Thyroid gland (tissue), 4 donors: Measurements from ENCODE around the gene GNG4. TPM values are rescaled to one million over a fixed set of nuclear protein-coding genes. Genes with fewer than 3 reads are reported as not detected.

Experiments used
- DNase-seq, 2 donors: peaks; one replicate each; pipeline ENCODE4 v3.0.0-alpha.2; 2019
- H3K27ac ChIP-seq, 3 donors: fragments of 200-600 bp; sonication (generic); 1 replicate in 2 of 3; 2 replicates in 1 of 3; pipeline ENCODE4 v1.5.1; 2016 to 2019; ENCODE audit warnings: mild to moderate bottlenecking in 1 of 3, moderate library complexity in 1 of 3
- H3K27me3 ChIP-seq: fragments of 200-600 bp; sonication (generic); one replicate; pipeline ENCODE4 v1.5.1; 2019
- H3K36me3 ChIP-seq, 2 donors: fragments of 200-600 bp; sonication (generic); one replicate each; pipeline ENCODE4 v1.5.1; 2016 to 2019
- H3K4me1 ChIP-seq, 2 donors: fragments of 200-600 bp; sonication (generic); one replicate each; pipeline ENCODE4 v1.5.1; 2017 to 2019
- H3K4me3 ChIP-seq, 3 donors: fragments of 200-600 bp; sonication (generic); replicated peaks in 1 of 3; 1 replicate in 2 of 3; 2 replicates in 1 of 3; pipeline ENCODE4 v1.5.1; 2016; ENCODE audit warnings: mild to moderate bottlenecking in 1 of 3
- H3K9me3 ChIP-seq: fragments of 200-600 bp; sonication (generic); one replicate; pipeline ENCODE4 v1.5.1; 2017
- POLR2A ChIP-seq, 2 donors: fragments of 450-650 bp; IDR thresholded peaks; one replicate each; pipeline ENCODE4 v1.6.1; 2017; ENCODE audit warnings: antibody characterized with exemption in 2 of 2, mild to moderate bottlenecking in 2 of 2, moderate library complexity in 1 of 2
- WGBS, 2 donors: methylation state at CpG; one replicate each; pipeline ENCODE4 v1.1.5; 2017; 5-methylcytosine and 5-hydroxymethylcytosine counted together
- intact Hi-C: fragments of 100-400 bp; cut with DNase I; formaldehyde crosslinking; loops from one replicate; pipeline ENCODE4 v1.15.1; 2023
- total RNA-seq, 4 donors: library from RNA; depleted of rRNA; stranded (reverse); fragments of >200 nt; gene quantifications; one replicate each; pipeline ENCODE4 v1.2.3, GENCODE V29; 2016
- TF ChIP-seq, protein P1 (sequence below), 6 experiments: fragments of 200-600 bp in 3 of 6; fragments of 450-650 bp in 3 of 6; sonication (generic) in 3 of 6; IDR thresholded peaks; one replicate each; pipeline ENCODE4 v1.5.1; 2016 to 2019; ENCODE audit warnings: antibody characterized with exemption in 6 of 6, mild to moderate bottlenecking in 2 of 6, inconsistent platforms in 1 of 6, moderate library complexity in 1 of 6

Gene GNG4
- total RNA-seq, 4 donors from 2014 or later = under 0.01 to 3.0 (median 0.13) TPM; not detected in 1

- no peaks in the 10 kb centered on the region for H3K9me3 ChIP-seq
- peaks cover 4 to 16% of the 10 kb centered on the region in 2 donors for H3K4me1 ChIP-seq
- no peaks in the 10 kb centered on the region for H3K27me3 ChIP-seq
- no peak overlapping the region for H3K27ac ChIP-seq
- no peaks in the 10 kb centered on the region for H3K36me3 ChIP-seq
- intact Hi-C loops = no loop called here
- WGBS, 2 donors = 88 to 90% methylated on average over 12 to 13 of the region's 13 CpGs
- no peak for TF ChIP-seq POLR2A (IDR thresholded peaks at IDR 0.05)
- TF ChIP-seq, protein P1, sequence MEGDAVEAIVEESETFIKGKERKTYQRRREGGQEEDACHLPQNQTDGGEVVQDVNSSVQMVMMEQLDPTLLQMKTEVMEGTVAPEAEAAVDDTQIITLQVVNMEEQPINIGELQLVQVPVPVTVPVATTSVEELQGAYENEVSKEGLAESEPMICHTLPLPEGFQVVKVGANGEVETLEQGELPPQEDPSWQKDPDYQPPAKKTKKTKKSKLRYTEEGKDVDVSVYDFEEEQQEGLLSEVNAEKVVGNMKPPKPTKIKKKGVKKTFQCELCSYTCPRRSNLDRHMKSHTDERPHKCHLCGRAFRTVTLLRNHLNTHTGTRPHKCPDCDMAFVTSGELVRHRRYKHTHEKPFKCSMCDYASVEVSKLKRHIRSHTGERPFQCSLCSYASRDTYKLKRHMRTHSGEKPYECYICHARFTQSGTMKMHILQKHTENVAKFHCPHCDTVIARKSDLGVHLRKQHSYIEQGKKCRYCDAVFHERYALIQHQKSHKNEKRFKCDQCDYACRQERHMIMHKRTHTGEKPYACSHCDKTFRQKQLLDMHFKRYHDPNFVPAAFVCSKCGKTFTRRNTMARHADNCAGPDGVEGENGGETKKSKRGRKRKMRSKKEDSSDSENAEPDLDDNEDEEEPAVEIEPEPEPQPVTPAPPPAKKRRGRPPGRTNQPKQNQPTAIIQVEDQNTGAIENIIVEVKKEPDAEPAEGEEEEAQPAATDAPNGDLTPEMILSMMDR (IDR thresholded peaks at IDR 0.05) = no peak
- H3K4me3 ChIP-seq = no peak overlapping the region
- no peak for DNase-seq
These were observed 4.8 kb downstream of the GNG4 start for GRCh38 chr1:235644693-235645305.

- intact Hi-C loops = no loop called here
- Histone ChIP-seq H3K9me3 (no peaks in the 10 kb centered on the region), H3K4me3 (no peak overlapping the region), H3K27ac (no peak overlapping the region), H3K4me1 (peaks cover 1 to 12% of the 10 kb centered on the region in 2 donors), H3K36me3 (no peaks in the 10 kb centered on the region), H3K27me3 (no peaks in the 10 kb centered on the region)
- WGBS, 2 donors = 91 to 93% methylated on average over 22 to 23 of the region's 23 CpGs
- no peak for DNase-seq
- TF ChIP-seq, protein P1 (IDR thresholded peaks at IDR 0.05) = no peak
- no peak for TF ChIP-seq POLR2A (IDR thresholded peaks at IDR 0.05)
These were observed 5.5 kb downstream of the GNG4 start for GRCh38 chr1:235643837-235644692.

- DNase-seq = no peak
- TF ChIP-seq, protein P1 (IDR thresholded peaks at IDR 0.05) = no peak
- TF ChIP-seq POLR2A (IDR thresholded peaks at IDR 0.05) = no peak
- H3K27ac ChIP-seq = no peak overlapping the region
- intact Hi-C loops = no loop called here
- H3K36me3 ChIP-seq = no peaks in the 10 kb centered on the region
- H3K4me1 ChIP-seq = peaks cover 0 to 1% of the 10 kb centered on the region in 2 donors
- H3K9me3 ChIP-seq = no peaks in the 10 kb centered on the region
- H3K27me3 ChIP-seq = no peaks in the 10 kb centered on the region
- no peak overlapping the region for H3K4me3 ChIP-seq
- WGBS, 2 donors = 64 to 76% methylated on average over 11 of the region's 11 CpGs
These were observed 6.6 kb downstream of the GNG4 start for GRCh38 chr1:235642943-235643371.

GRCh38 chr1:235642011-235642942, 7.3 kb downstream of the GNG4 start:
- no peak for DNase-seq
- no peaks in the 10 kb centered on the region for H3K9me3 ChIP-seq
- no peak overlapping the region for H3K27ac ChIP-seq
- WGBS, 2 donors = 63 to 75% methylated on average over 47 of the region's 47 CpGs
- no peak for TF ChIP-seq POLR2A (IDR thresholded peaks at IDR 0.05)
- TF ChIP-seq, protein P1 (IDR thresholded peaks at IDR 0.05) = no peak
- no peaks in the 10 kb centered on the region for H3K36me3 ChIP-seq
- no peaks in the 10 kb centered on the region for H3K27me3 ChIP-seq
- H3K4me1 ChIP-seq = no peaks in the 10 kb centered on the region
- intact Hi-C loops = no loop called here
- no peak overlapping the region for H3K4me3 ChIP-seq
